Stimulated activated naive B cell treated with anti-CD40 and anti-IgM and Interleukin-4, amounts not matched to agents 10 μg/mL and 1 μg/mL and 100 μg/mL, for 72 hours (primary cell): Measurements from ENCODE around the gene ULK3.

ENCODE experiments used
- ATAC-seq, 2 donors: fragments of 150-1000 bp; cut with Tn5 transposase; replicated peaks; 2 replicates each; pipeline ENCODE4 v1.10.0; 2021; ENCODE audit warnings: moderate library complexity in 1 of 2
- DNase-seq: peaks from one replicate; pipeline ENCODE4 v3.0.0; 2021
- H3K27ac Mint-ChIP-seq: one replicate; pipeline ENCODE4 v1.8.0; 2022; ENCODE audit warnings: mild to moderate bottlenecking, mixed read lengths
- H3K27me3 Mint-ChIP-seq, 2 donors: one replicate each; pipeline ENCODE4 v1.8.0; 2022; ENCODE audit warnings: mixed read lengths in 2 of 2
- H3K36me3 Mint-ChIP-seq, 2 donors: one replicate each; pipeline ENCODE4 v1.8.0; 2022; ENCODE audit warnings: mixed read lengths in 2 of 2, mild to moderate bottlenecking in 1 of 2
- H3K4me1 Mint-ChIP-seq, 2 donors: one replicate each; pipeline ENCODE4 v1.8.0; 2022; ENCODE audit warnings: mixed read lengths in 2 of 2, mild to moderate bottlenecking in 1 of 2
- H3K4me3 Mint-ChIP-seq, 2 donors: one replicate each; pipeline ENCODE4 v1.8.0; 2022; ENCODE audit warnings: mild to moderate bottlenecking in 2 of 2, mixed read lengths in 2 of 2, moderate library complexity in 1 of 2
- H3K9me3 Mint-ChIP-seq, 2 donors: one replicate each; pipeline ENCODE4 v1.8.0; 2022; ENCODE audit warnings: mixed read lengths in 2 of 2, mild to moderate bottlenecking in 1 of 2

Gene ULK3

GRCh38 chr15:74857671-74858368, 14.9 kb upstream of the ULK3 start:
- Mint-ChIP-seq H3K9me3 (no peaks in the 10 kb centered on the region), H3K4me3 (peak overlapping the region; percentile 50 to 66), H3K4me1 (peaks cover 35 to 52% of the 10 kb centered on the region in 2 donors), H3K27ac (peak overlapping the region; percentile 94), H3K27me3 (no peaks in the 10 kb centered on the region), H3K36me3 (peaks cover 20 to 23% of the 10 kb centered on the region in 2 donors)
- DNase-seq (peak; percentile 47), ATAC-seq (peak; percentile 79 to 85)

- Mint-ChIP-seq H3K36me3 (peaks cover 22 to 27% of the 10 kb centered on the region in 2 donors), H3K27ac (peak overlapping the region; percentile 94), H3K4me1 (peaks cover 35 to 53% of the 10 kb centered on the region in 2 donors), H3K4me3 (peak overlapping the region; percentile 14 to 66), H3K27me3 (no peaks in the 10 kb centered on the region), H3K9me3 (no peaks in the 10 kb centered on the region)
- DNase-seq (peak; percentile 57), ATAC-seq (peak; percentile 85 to 87)
Observed at GRCh38 chr15:74857082-74857655, 14.2 kb upstream of the ULK3 start.

- H3K27me3 Mint-ChIP-seq: no peaks in the 10 kb centered on the region
- ATAC-seq (no peak), DNase-seq (no peak)
- H3K9me3 Mint-ChIP-seq: no peaks in the 10 kb centered on the region
- peaks cover 35 to 53% of the 10 kb centered on the region in 2 donors for H3K4me1 Mint-ChIP-seq
- peak overlapping the region; percentile 94 for H3K27ac Mint-ChIP-seq
- H3K4me3 Mint-ChIP-seq: no peak overlapping the region
- H3K36me3 Mint-ChIP-seq: peaks cover 26 to 31% of the 10 kb centered on the region in 2 donors
Observed at GRCh38 chr15:74856537-74856936, 13.6 kb upstream of the ULK3 start.

- Mint-ChIP-seq H3K9me3 (no peaks in the 10 kb centered on the region), H3K27ac (peak overlapping the region; percentile 90), H3K4me3 (peak overlapping the region in 1 of 2 donors; percentile 39), H3K27me3 (no peaks in the 10 kb centered on the region), H3K36me3 (peaks cover 31 to 37% of the 10 kb centered on the region in 2 donors), H3K4me1 (peaks cover 38 to 53% of the 10 kb centered on the region in 2 donors)
- no peak for DNase-seq
- no peak for ATAC-seq
Observed at GRCh38 chr15:74855857-74856256, 12.9 kb upstream of the ULK3 start.

GRCh38 chr15:74854453-74855022, 11.6 kb upstream of the ULK3 start:
- Mint-ChIP-seq H3K36me3 (peaks cover 34 to 41% of the 10 kb centered on the region in 2 donors), H3K4me3 (no peak overlapping the region), H3K27ac (peak overlapping the region; percentile 37), H3K27me3 (no peaks in the 10 kb centered on the region), H3K4me1 (peaks cover 40 to 53% of the 10 kb centered on the region in 2 donors), H3K9me3 (no peaks in the 10 kb centered on the region)
- DNase-seq (no peak), ATAC-seq (no peak)

GRCh38 chr15:74851960-74852359, 9.0 kb upstream of the ULK3 start:
- Mint-ChIP-seq H3K9me3 (no peaks in the 10 kb centered on the region), H3K4me3 (no peak overlapping the region), H3K4me1 (peaks cover 31 to 44% of the 10 kb centered on the region in 2 donors), H3K27me3 (no peaks in the 10 kb centered on the region), H3K27ac (peak overlapping the region; percentile 56), H3K36me3 (peaks cover 49 to 54% of the 10 kb centered on the region in 2 donors)
- no peak for DNase-seq
- ATAC-seq: no peak

GRCh38 chr15:74850393-74850792, 7.4 kb upstream of the ULK3 start:
- no peaks in the 10 kb centered on the region for H3K27me3 Mint-ChIP-seq
- peaks cover 30 to 37% of the 10 kb centered on the region in 2 donors for H3K4me1 Mint-ChIP-seq
- H3K9me3 Mint-ChIP-seq: no peaks in the 10 kb centered on the region
- H3K27ac Mint-ChIP-seq: no peak overlapping the region
- peaks cover 49 to 54% of the 10 kb centered on the region in 2 donors for H3K36me3 Mint-ChIP-seq
- H3K4me3 Mint-ChIP-seq: no peak overlapping the region
- ATAC-seq (no peak), DNase-seq (no peak)

GRCh38 chr15:74847432-74847831, 4.5 kb upstream of the ULK3 start:
- Mint-ChIP-seq H3K27me3 (no peaks in the 10 kb centered on the region), H3K27ac (peak overlapping the region; percentile 66), H3K4me3 (peak overlapping the region in 1 of 2 donors; percentile 52), H3K9me3 (no peaks in the 10 kb centered on the region), H3K4me1 (peaks cover 36 to 55% of the 10 kb centered on the region in 2 donors), H3K36me3 (peaks cover 50 to 53% of the 10 kb centered on the region in 2 donors)
- no peak for DNase-seq
- no peak for ATAC-seq

- no peak overlapping the region for H3K4me3 Mint-ChIP-seq
- no peak for ATAC-seq
Observed at GRCh38 chr15:74845581-74845980, 2.6 kb upstream of the ULK3 start.

GRCh38 chr15:74845208-74845568, 2.2 kb upstream of the ULK3 start:
- Mint-ChIP-seq H3K27ac (peak overlapping the region; percentile 73), H3K4me1 (peaks cover 44 to 77% of the 10 kb centered on the region in 2 donors), H3K9me3 (no peaks in the 10 kb centered on the region), H3K4me3 (no peak overlapping the region), H3K27me3 (no peaks in the 10 kb centered on the region), H3K36me3 (peaks cover 45 to 53% of the 10 kb centered on the region in 2 donors)
- ATAC-seq (no peak), DNase-seq (no peak)

More at GRCh38 chr15:74845581-74845980, 2.6 kb upstream of the ULK3 start:
- H3K4me1 Mint-ChIP-seq: peaks cover 43 to 73% of the 10 kb centered on the region in 2 donors
- H3K27ac Mint-ChIP-seq: peak overlapping the region; percentile 63
- no peaks in the 10 kb centered on the region for H3K9me3 Mint-ChIP-seq
- no peak for DNase-seq
- H3K27me3 Mint-ChIP-seq: no peaks in the 10 kb centered on the region
- H3K36me3 Mint-ChIP-seq: peaks cover 45 to 53% of the 10 kb centered on the region in 2 donors

- Mint-ChIP-seq H3K9me3 (no peaks in the 10 kb centered on the region), H3K4me1 (peaks cover 44 to 74% of the 10 kb centered on the region in 2 donors), H3K27me3 (no peaks in the 10 kb centered on the region), H3K36me3 (peaks cover 45 to 49% of the 10 kb centered on the region in 2 donors), H3K4me3 (no peak overlapping the region), H3K27ac (peak overlapping the region; percentile 73)
- ATAC-seq (no peak), DNase-seq (no peak)
Observed at GRCh38 chr15:74844319-74845207, 1.6 kb upstream of the ULK3 start.

- Mint-ChIP-seq H3K4me1 (peaks cover 44 to 71% of the 10 kb centered on the region in 2 donors), H3K36me3 (peaks cover 43 to 49% of the 10 kb centered on the region in 2 donors), H3K9me3 (no peaks in the 10 kb centered on the region), H3K27me3 (no peaks in the 10 kb centered on the region), H3K27ac (peak overlapping the region; percentile 92), H3K4me3 (peak overlapping the region; percentile 82 to 95)
- DNase-seq: no peak
- ATAC-seq: no peak
Observed at GRCh38 chr15:74843891-74844299, 939 bp upstream of the ULK3 start.

GRCh38 chr15:74843445-74843828, 481 bp upstream of the ULK3 start:
- ATAC-seq: no peak
- H3K27me3 Mint-ChIP-seq: no peaks in the 10 kb centered on the region
- peak overlapping the region; percentile 85 to 95 for H3K4me3 Mint-ChIP-seq
- no peaks in the 10 kb centered on the region for H3K9me3 Mint-ChIP-seq
- peak overlapping the region; percentile 92 for H3K27ac Mint-ChIP-seq
- peaks cover 41 to 47% of the 10 kb centered on the region in 2 donors for H3K36me3 Mint-ChIP-seq
- H3K4me1 Mint-ChIP-seq: peaks cover 44 to 71% of the 10 kb centered on the region in 2 donors
- no peak for DNase-seq

GRCh38 chr15:74841891-74842373, 1.0 kb downstream of the ULK3 start:
- no peak overlapping the region for H3K27ac Mint-ChIP-seq
- H3K4me1 Mint-ChIP-seq: peaks cover 33 to 57% of the 10 kb centered on the region in 2 donors
- DNase-seq (no peak), ATAC-seq (no peak)
- H3K4me3 Mint-ChIP-seq: peak overlapping the region; percentile 86 to 95
- H3K27me3 Mint-ChIP-seq: no peaks in the 10 kb centered on the region
- peaks cover 29 to 39% of the 10 kb centered on the region in 2 donors for H3K36me3 Mint-ChIP-seq
- H3K9me3 Mint-ChIP-seq: no peaks in the 10 kb centered on the region
